Measurements from ENCODE around the gene CALHM5.

Gene CALHM5

GRCh38 chr6:116507324-116507723, 4.1 kb upstream of the CALHM5 start:
- no peak for DNase-seq (ENCODE audit: low read depth in 2 of 2)

GRCh38 chr6:116508527-116508926, 2.9 kb upstream of the CALHM5 start:
- no peak for DNase-seq (ENCODE audit: low read depth in 2 of 2)

GRCh38 chr6:116512111-116512559, 696 bp downstream of the CALHM5 start:
- no peak for DNase-seq (ENCODE audit: low read depth in 2 of 2)

GRCh38 chr6:116512734-116513133, 1.3 kb downstream of the CALHM5 start:
- DNase-seq (ENCODE audit: low read depth in 2 of 2) = no peak

- DNase-seq (ENCODE audit: low read depth in 2 of 2) = no peak
Measured at GRCh38 chr6:116513224-116513875, 1.9 kb downstream of the CALHM5 start.

- no peak for DNase-seq (ENCODE audit: low read depth in 2 of 2)
Measured at GRCh38 chr6:116514111-116514510, 2.7 kb downstream of the CALHM5 start.

- DNase-seq (ENCODE audit: low read depth in 2 of 2) = no peak
Measured at GRCh38 chr6:116515141-116515540, 3.7 kb downstream of the CALHM5 start.

- no peak for DNase-seq (ENCODE audit: low read depth in 2 of 2)
Measured at GRCh38 chr6:116518621-116519368, 7.4 kb downstream of the CALHM5 start.

GRCh38 chr6:116522896-116523295, 11.5 kb downstream of the CALHM5 start:
- DNase-seq (ENCODE audit: low read depth in 2 of 2) = no peak

- no peak for DNase-seq (ENCODE audit: low read depth in 2 of 2)
Measured at GRCh38 chr6:116524236-116524635, 12.8 kb downstream of the CALHM5 start.

- no peak for DNase-seq (ENCODE audit: low read depth in 2 of 2)
Measured at GRCh38 chr6:116528133-116528532, 16.7 kb downstream of the CALHM5 start.

- DNase-seq (ENCODE audit: low read depth in 2 of 2) = no peak
Measured at GRCh38 chr6:116528780-116529179, 17.3 kb downstream of the CALHM5 start.

- no peak for DNase-seq (ENCODE audit: low read depth in 2 of 2)
Measured at GRCh38 chr6:116529466-116530290, 18.2 kb downstream of the CALHM5 start.

- DNase-seq (ENCODE audit: low read depth in 2 of 2) = no peak
Measured at GRCh38 chr6:116530436-116530835, 19.0 kb downstream of the CALHM5 start.

- peak in 1 of 2 experiments; percentile 44 for DNase-seq (ENCODE audit: low read depth in 2 of 2)
Measured at GRCh38 chr6:116531675-116532570, 20.5 kb downstream of the CALHM5 start.

GRCh38 chr6:116533233-116533957, 22.0 kb downstream of the CALHM5 start:
- DNase-seq (ENCODE audit: low read depth in 2 of 2) = no peak

- DNase-seq (ENCODE audit: low read depth in 2 of 2) = no peak
Measured at GRCh38 chr6:116535109-116535508, 23.7 kb downstream of the CALHM5 start.

- peak; percentile 42 to 45 for DNase-seq (ENCODE audit: low read depth in 2 of 2)
Measured at GRCh38 chr6:116536216-116536621, 24.8 kb downstream of the CALHM5 start.

- no peak for DNase-seq (ENCODE audit: low read depth in 2 of 2)
Measured at GRCh38 chr6:116542426-116542825, 31.0 kb downstream of the CALHM5 start.

GRCh38 chr6:116543149-116543548, 31.7 kb downstream of the CALHM5 start:
- DNase-seq (ENCODE audit: low read depth in 2 of 2) = no peak

- DNase-seq (ENCODE audit: low read depth in 2 of 2) = no peak
Measured at GRCh38 chr6:116545651-116546050, 34.2 kb downstream of the CALHM5 start, which contains the start of gene TRAPPC3L. TRAPPC3L (minus strand) TSS chr6:116545684; CDS start chr6:116545514, 170 bp downstream.
